ENCODE data around the gene SH3PXD2A. TPM values are rescaled to one million over a fixed set of nuclear protein-coding genes. Genes with fewer than 3 reads are reported as not detected.
A peak's percentile ranks its signal among the peaks of the same experiment; 100 is the strongest.

Gene SH3PXD2A
- total RNA-seq, 1 experiment from 2014 or later, result 0.07 TPM

DNA sequence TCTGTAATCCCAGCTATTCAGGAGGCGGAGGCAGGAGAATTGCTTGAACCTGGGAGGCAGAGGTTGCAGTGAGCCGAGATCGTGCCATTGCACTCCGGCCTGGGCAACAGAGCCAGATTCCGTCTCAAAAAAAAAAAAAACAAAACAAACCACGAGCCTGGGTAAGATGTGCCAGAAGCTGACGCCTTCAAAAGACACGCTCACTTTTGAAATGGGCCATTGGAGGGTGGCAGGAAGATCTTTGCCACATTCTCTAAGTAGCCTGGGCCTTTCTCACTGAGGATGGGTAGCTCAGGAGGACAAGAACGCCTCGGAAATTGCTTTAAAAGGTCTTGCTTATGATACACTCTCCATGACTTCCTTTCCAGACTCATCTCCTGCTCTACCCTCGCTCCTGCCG lies 172.7 kb downstream of the SH3PXD2A start:
- Histone ChIP-seq H3K4me3 (ENCODE audit: low read length) (no peak overlapping the region), H3K27me3 (ENCODE audit: low read length) (no peaks in the 10 kb centered on the region), H4K20me1 (ENCODE audit: insufficient read depth, low read depth, low read length) (no peaks in the 10 kb centered on the region), H3K9ac (ENCODE audit: low read length) (no peak overlapping the region), H3K79me2 (ENCODE audit: low read length) (no peaks in the 10 kb centered on the region), H3K36me3 (ENCODE audit: insufficient read depth, low read length) (no peaks in the 10 kb centered on the region), H2AFZ (ENCODE audit: low read length) (no peak overlapping the region), H3K4me2 (ENCODE audit: low read depth, low read length, poor library complexity, severe bottlenecking) (no peak overlapping the region), H3K27ac (ENCODE audit: low read length) (no peak overlapping the region), H3K9me2 (replicated peaks; ENCODE audit: insufficient read depth, low read length) (no peaks in the 10 kb centered on the region), H3K9me3 (ENCODE audit: low read length) (no peaks in the 10 kb centered on the region), H3K4me1 (ENCODE audit: low read length) (peaks cover 5% of the 10 kb centered on the region)
- no peak for DNase-seq

DNA sequence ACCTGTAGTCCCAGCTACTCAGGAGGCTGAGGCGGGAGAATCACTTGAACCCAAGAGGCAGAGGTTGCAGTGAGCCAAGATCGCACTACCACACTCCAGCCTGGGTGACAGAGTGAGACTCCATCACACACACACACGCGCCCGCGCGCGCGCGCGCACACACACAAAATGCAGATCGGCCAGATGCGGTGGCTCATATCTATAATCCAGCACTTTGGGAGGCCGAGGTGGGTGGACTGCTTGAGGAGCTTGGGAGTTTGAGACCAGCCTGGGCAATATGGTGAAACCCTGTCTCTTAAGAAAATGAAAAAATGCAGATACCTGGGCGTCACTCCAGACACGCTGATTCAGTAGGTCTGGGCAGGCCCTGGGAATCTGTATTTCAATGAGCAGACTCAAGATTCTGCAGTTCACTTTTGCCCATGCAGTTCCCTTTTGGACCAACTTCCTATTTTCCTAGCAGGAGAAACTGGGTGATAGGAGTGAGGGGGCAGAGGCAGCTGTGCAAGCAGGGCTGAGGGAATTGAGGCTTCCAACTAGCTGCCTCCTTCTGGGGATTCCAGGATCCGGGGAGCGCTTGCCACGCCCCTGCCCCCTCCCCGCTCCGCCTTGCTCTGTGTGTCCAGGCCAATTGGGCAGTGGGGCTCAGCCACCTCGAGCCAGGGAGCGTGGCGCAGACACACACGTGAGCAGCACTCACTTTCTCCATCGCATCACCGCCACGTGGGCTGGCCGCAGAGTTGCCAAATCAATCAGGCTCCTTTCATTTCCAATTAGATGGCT lies 173.6 kb downstream of the SH3PXD2A start:
- no peak for DNase-seq
- Histone ChIP-seq H3K36me3 (ENCODE audit: insufficient read depth, low read length) (no peaks in the 10 kb centered on the region), H3K27me3 (ENCODE audit: low read length) (no peaks in the 10 kb centered on the region), H2AFZ (ENCODE audit: low read length) (no peak overlapping the region), H3K79me2 (ENCODE audit: low read length) (no peaks in the 10 kb centered on the region), H3K4me3 (ENCODE audit: low read length) (no peak overlapping the region), H3K4me2 (ENCODE audit: low read depth, low read length, poor library complexity, severe bottlenecking) (no peak overlapping the region), H3K9me3 (ENCODE audit: low read length) (no peaks in the 10 kb centered on the region), H3K9me2 (replicated peaks; ENCODE audit: insufficient read depth, low read length) (no peaks in the 10 kb centered on the region), H3K27ac (ENCODE audit: low read length) (no peak overlapping the region), H3K4me1 (ENCODE audit: low read length) (peaks cover 5% of the 10 kb centered on the region), H3K9ac (ENCODE audit: low read length) (no peak overlapping the region), H4K20me1 (ENCODE audit: insufficient read depth, low read depth, low read length) (no peaks in the 10 kb centered on the region)

DNA sequence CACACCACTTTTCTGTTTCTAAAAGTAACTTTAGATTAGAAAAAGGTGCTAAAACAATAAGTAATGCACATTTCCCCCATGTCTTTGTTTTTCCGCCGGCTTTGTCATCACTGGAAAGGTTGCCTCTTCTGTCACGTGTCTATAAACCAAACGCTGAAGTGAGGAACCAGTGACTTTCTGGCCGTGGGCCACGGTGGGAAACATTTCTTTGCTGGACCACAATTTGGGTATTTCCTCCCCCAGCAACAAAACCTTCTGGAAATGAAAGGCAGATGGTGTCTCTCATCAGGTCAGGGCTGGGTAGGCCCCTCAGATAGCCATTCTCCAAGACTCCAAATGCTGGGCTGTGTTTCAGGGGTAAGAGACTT lies 174.5 kb downstream of the SH3PXD2A start:
- Histone ChIP-seq H2AFZ (ENCODE audit: low read length) (0 out of 2 replicates have a peak overlapping the region, but pooled peaks have one; percentile 43), H3K9ac (ENCODE audit: low read length) (no peak overlapping the region), H4K20me1 (ENCODE audit: insufficient read depth, low read depth, low read length) (no peaks in the 10 kb centered on the region), H3K4me2 (ENCODE audit: low read depth, low read length, poor library complexity, severe bottlenecking) (no peak overlapping the region), H3K9me2 (replicated peaks; ENCODE audit: insufficient read depth, low read length) (no peaks in the 10 kb centered on the region), H3K4me3 (ENCODE audit: low read length) (no peak overlapping the region), H3K4me1 (ENCODE audit: low read length) (peaks cover 5% of the 10 kb centered on the region), H3K27me3 (ENCODE audit: low read length) (no peaks in the 10 kb centered on the region), H3K9me3 (ENCODE audit: low read length) (no peaks in the 10 kb centered on the region), H3K27ac (ENCODE audit: low read length) (no peak overlapping the region), H3K79me2 (ENCODE audit: low read length) (no peaks in the 10 kb centered on the region), H3K36me3 (ENCODE audit: insufficient read depth, low read length) (no peaks in the 10 kb centered on the region)
- no peak for DNase-seq

DNA sequence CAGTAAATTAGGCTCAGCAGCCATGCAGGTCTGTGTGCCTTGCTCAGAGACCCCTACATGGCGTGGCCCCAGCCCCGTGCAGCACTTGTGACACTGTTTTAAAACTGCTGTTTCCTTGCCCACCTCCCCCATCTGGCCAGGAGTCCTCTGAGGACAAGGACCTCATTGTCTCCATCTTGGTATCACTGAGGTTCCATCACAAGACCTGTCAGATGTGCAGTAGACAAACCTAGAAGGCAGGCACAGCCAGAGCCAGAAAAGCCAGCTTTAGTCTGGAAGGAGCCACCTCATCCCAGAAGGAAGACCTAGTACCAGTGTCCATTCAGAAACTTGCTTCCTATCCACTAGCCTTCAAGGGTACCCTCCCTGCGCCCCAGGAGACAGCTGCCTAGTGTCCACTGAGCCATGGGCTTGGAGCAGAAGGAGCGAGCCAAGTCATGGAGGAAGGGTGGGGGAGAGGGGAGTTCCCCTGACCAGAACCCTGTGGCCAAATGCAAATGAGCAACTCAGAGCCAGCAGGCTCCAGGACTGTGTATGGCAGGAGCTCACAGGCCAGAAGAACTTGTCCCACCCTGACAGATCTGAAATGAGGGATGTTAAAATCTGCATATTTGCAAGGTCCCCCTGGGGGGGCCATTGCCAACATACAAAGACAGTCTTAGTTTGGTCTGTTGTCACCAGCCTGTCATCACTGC lies 176.1 kb downstream of the SH3PXD2A start:
- Histone ChIP-seq H3K27ac (ENCODE audit: low read length) (no peak overlapping the region), H3K9me3 (ENCODE audit: low read length) (no peaks in the 10 kb centered on the region), H3K27me3 (ENCODE audit: low read length) (no peaks in the 10 kb centered on the region), H3K4me3 (ENCODE audit: low read length) (no peak overlapping the region), H3K36me3 (ENCODE audit: insufficient read depth, low read length) (no peaks in the 10 kb centered on the region), H3K4me1 (ENCODE audit: low read length) (peaks cover 5% of the 10 kb centered on the region), H3K79me2 (ENCODE audit: low read length) (no peaks in the 10 kb centered on the region), H2AFZ (ENCODE audit: low read length) (no peak overlapping the region), H3K4me2 (ENCODE audit: low read depth, low read length, poor library complexity, severe bottlenecking) (no peak overlapping the region), H3K9me2 (replicated peaks; ENCODE audit: insufficient read depth, low read length) (no peaks in the 10 kb centered on the region), H4K20me1 (ENCODE audit: insufficient read depth, low read depth, low read length) (no peaks in the 10 kb centered on the region), H3K9ac (ENCODE audit: low read length) (no peak overlapping the region)
- no peak for DNase-seq

DNA sequence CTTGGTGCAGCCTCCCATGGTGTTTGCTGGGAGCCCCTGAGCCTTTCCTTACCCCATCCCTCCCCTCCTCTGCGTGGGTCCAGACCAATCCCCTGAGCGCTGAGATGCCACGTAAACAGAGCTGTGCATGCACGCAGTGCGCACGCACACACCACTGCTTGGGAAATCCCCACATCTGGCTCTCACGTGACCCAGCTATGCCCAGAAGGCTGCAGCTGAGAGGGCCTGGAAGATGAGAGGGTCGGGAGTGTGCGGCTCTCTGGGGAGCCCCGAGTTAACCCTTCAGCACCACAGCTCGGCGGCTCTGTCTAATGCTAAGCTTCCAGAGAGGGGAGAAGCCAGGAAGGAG lies 177.2 kb downstream of the SH3PXD2A start:
- peaks cover 5% of the 10 kb centered on the region for H3K4me1 ChIP-seq (ENCODE audit: low read length)
- DNase-seq, result peak; percentile 57
- H3K4me3 ChIP-seq (ENCODE audit: low read length), result no peak overlapping the region
- no peaks in the 10 kb centered on the region for H3K79me2 ChIP-seq (ENCODE audit: low read length)
- H4K20me1 ChIP-seq (ENCODE audit: insufficient read depth, low read depth, low read length), result no peaks in the 10 kb centered on the region
- no peak overlapping the region for H2AFZ ChIP-seq (ENCODE audit: low read length)
- no peaks in the 10 kb centered on the region for H3K9me3 ChIP-seq (ENCODE audit: low read length)
- H3K4me2 ChIP-seq (ENCODE audit: low read depth, low read length, poor library complexity, severe bottlenecking), result no peak overlapping the region
- no peaks in the 10 kb centered on the region for H3K27me3 ChIP-seq (ENCODE audit: low read length)
- no peaks in the 10 kb centered on the region for H3K9me2 ChIP-seq (replicated peaks; ENCODE audit: insufficient read depth, low read length)
- H3K27ac ChIP-seq (ENCODE audit: low read length), result no peak overlapping the region
- no peak overlapping the region for H3K9ac ChIP-seq (ENCODE audit: low read length)
- H3K36me3 ChIP-seq (ENCODE audit: insufficient read depth, low read length), result no peaks in the 10 kb centered on the region

DNA sequence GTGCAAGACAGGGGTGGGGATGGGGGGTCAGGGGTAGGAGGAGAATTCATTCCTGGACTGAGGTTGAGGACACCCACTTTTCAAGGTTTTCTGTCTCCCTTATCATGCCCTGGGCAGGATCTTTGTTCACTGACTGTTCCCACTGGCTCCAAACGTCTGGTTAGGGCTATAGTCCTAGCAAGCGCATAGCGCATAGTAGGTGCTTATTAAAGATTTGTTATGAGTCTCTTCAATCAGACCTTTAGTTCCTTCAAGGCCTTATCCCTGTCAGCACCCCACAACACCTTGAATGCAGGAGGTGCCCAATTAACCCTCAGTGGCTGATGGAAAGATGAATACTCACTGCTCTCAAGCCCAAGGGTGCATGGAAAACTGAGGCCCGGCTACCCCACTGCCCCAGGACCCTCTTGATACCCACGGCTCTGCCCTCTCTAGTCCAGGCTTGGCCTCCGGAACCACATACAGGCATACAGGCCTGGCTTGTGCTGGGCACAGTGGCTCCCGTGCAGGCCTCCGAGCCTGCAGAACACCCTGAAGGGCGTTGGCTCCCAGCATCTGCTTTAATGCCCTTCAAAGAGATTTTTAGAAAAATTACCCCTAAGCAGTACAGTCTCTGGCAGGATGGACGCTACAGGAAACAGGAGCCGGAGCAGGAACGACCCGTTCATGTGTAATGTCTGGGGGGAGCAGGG lies 177.7 kb downstream of the SH3PXD2A start:
- Histone ChIP-seq H3K4me3 (ENCODE audit: low read length) (no peak overlapping the region), H3K9me3 (ENCODE audit: low read length) (no peaks in the 10 kb centered on the region), H3K27ac (ENCODE audit: low read length) (no peak overlapping the region), H3K36me3 (ENCODE audit: insufficient read depth, low read length) (no peaks in the 10 kb centered on the region), H2AFZ (ENCODE audit: low read length) (no peak overlapping the region), H3K4me2 (ENCODE audit: low read depth, low read length, poor library complexity, severe bottlenecking) (no peak overlapping the region), H3K9ac (ENCODE audit: low read length) (no peak overlapping the region), H3K9me2 (replicated peaks; ENCODE audit: insufficient read depth, low read length) (no peaks in the 10 kb centered on the region), H3K79me2 (ENCODE audit: low read length) (no peaks in the 10 kb centered on the region), H3K4me1 (ENCODE audit: low read length) (peaks cover 5% of the 10 kb centered on the region), H3K27me3 (ENCODE audit: low read length) (no peaks in the 10 kb centered on the region), H4K20me1 (ENCODE audit: insufficient read depth, low read depth, low read length) (no peaks in the 10 kb centered on the region)
- no peak for DNase-seq

DNA sequence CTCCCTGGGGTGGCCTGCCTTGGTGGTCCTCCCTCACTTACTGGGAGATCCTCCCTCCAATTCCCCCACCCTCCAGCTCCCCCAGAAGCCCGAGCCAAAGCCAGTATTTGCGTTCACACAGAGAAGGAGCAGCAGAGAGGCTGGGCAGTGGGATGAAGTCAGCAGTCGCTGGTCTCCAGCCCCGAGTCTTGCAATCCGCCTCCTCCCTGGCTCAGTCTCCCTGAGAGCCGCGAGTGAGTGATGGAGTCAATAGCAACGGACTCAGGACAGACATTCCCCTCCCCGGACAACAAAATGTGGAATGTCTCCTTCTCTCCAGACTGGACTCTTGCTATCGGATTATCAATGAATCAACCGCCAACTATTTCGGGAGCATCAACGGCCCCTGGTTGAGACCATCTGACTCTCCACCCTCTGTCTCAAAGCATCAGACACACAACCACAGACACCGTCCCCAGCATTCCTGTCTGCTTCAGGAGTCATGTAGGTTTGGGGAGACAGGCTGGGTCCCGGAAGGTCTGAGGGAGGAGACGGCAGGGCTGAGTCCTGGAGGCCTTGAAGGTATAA lies 178.4 kb downstream of the SH3PXD2A start:
- Histone ChIP-seq H3K9ac (ENCODE audit: low read length) (no peak overlapping the region), H3K4me1 (ENCODE audit: low read length) (peaks cover 5% of the 10 kb centered on the region), H3K27me3 (ENCODE audit: low read length) (no peaks in the 10 kb centered on the region), H4K20me1 (ENCODE audit: insufficient read depth, low read depth, low read length) (no peaks in the 10 kb centered on the region), H3K4me2 (ENCODE audit: low read depth, low read length, poor library complexity, severe bottlenecking) (no peak overlapping the region), H3K9me3 (ENCODE audit: low read length) (no peaks in the 10 kb centered on the region), H3K27ac (ENCODE audit: low read length) (no peak overlapping the region), H2AFZ (ENCODE audit: low read length) (no peak overlapping the region), H3K4me3 (ENCODE audit: low read length) (no peak overlapping the region), H3K9me2 (replicated peaks; ENCODE audit: insufficient read depth, low read length) (no peaks in the 10 kb centered on the region), H3K36me3 (ENCODE audit: insufficient read depth, low read length) (no peaks in the 10 kb centered on the region), H3K79me2 (ENCODE audit: low read length) (no peaks in the 10 kb centered on the region)
- no peak for DNase-seq

All from Karpas-422 (cell line).